Urinary bladder (tissue), 4 donors: Measurements from ENCODE around the gene REEP3. TPM values are rescaled to one million over a fixed set of nuclear protein-coding genes. Genes with fewer than 3 reads are reported as not detected.

Experiments
- DNase-seq: peaks from one replicate; pipeline ENCODE4 v3.0.0-alpha.2; 2015; ENCODE audit errors: extremely low spot score
- H3K27ac ChIP-seq: one replicate; pipeline ENCODE4 v1.5.1; 2013; ENCODE audit warnings: low read depth, mild to moderate bottlenecking, moderate library complexity
- H3K36me3 ChIP-seq: one replicate; pipeline ENCODE4 v1.6.1; 2013; ENCODE audit warnings: mild to moderate bottlenecking, moderate library complexity; ENCODE audit not compliant: insufficient read depth
- H3K4me1 ChIP-seq: one replicate; pipeline ENCODE4 v1.6.1; 2013; ENCODE audit warnings: mild to moderate bottlenecking, moderate library complexity; ENCODE audit not compliant: insufficient read depth
- H3K4me3 ChIP-seq: one replicate; pipeline ENCODE4 v1.5.1; 2013; ENCODE audit warnings: low read depth, low read length
- WGBS: extraction: QIAGEN DNeasy Blood & Tissue Kit; methylation state at CpG from one replicate; pipeline ENCODE4 v1.1.7; 2013; 5-methylcytosine and 5-hydroxymethylcytosine counted together
- polyA plus RNA-seq: library from polyadenylated mRNA; stranded (reverse); fragments of 200-250 nt; gene quantifications from one replicate; pipeline ENCODE4 v1.2.3, GENCODE V29; 2013
- total RNA-seq: library from RNA; depleted of rRNA; stranded (reverse); fragments of >200 nt; gene quantifications from one replicate; pipeline ENCODE4 v1.2.3, GENCODE V29; 2014
- donor health status: healthy with polysubstance abuse.
- donor health status: healthy.

Gene REEP3
- total and polyA plus RNA-seq, 2 donors: 25.3 to 82.6 TPM

GRCh38 chr10:63521416-63522276, 445 bp downstream of the REEP3 start:
- WGBS: under 1% methylated on average over 102 of the region's 102 CpGs
- H3K27ac ChIP-seq: peak overlapping the region; percentile 99
- no peaks in the 10 kb centered on the region for H3K36me3 ChIP-seq
- H3K4me1 ChIP-seq: peaks cover 1% of the 10 kb centered on the region
- peak; percentile 47 for DNase-seq
- H3K4me3 ChIP-seq: peak overlapping the region; percentile 99

- peak overlapping the region; percentile 99 for H3K27ac ChIP-seq
- peaks cover 1% of the 10 kb centered on the region for H3K4me1 ChIP-seq
- peak overlapping the region; percentile 99 for H3K4me3 ChIP-seq
- 6% methylated on average over 3 of the region's 3 CpGs for WGBS
- no peaks in the 10 kb centered on the region for H3K36me3 ChIP-seq
- peak; percentile 48 for DNase-seq
These were observed 1.1 kb downstream of the REEP3 start for GRCh38 chr10:63522277-63522687.

GRCh38 chr10:63522995-63523394, 1.8 kb downstream of the REEP3 start:
- no peak for DNase-seq
- H3K4me1 ChIP-seq: peaks cover 1% of the 10 kb centered on the region
- WGBS: 62% methylated on average over 2 of the region's 2 CpGs
- H3K4me3 ChIP-seq: no peak overlapping the region
- no peaks in the 10 kb centered on the region for H3K36me3 ChIP-seq
- H3K27ac ChIP-seq: no peak overlapping the region

GRCh38 chr10:63525021-63525420, 3.8 kb downstream of the REEP3 start:
- Histone ChIP-seq H3K4me3 (no peak overlapping the region), H3K27ac (no peak overlapping the region), H3K36me3 (no peaks in the 10 kb centered on the region), H3K4me1 (peaks cover 1% of the 10 kb centered on the region)
- WGBS: 64% methylated on average over 3 of the region's 3 CpGs
- no peak for DNase-seq

- H3K4me1 ChIP-seq: peaks cover 1% of the 10 kb centered on the region
- H3K4me3 ChIP-seq: no peak overlapping the region
- H3K27ac ChIP-seq: no peak overlapping the region
- no peaks in the 10 kb centered on the region for H3K36me3 ChIP-seq
- 97% methylated on average over 4 of the region's 4 CpGs for WGBS
- DNase-seq: no peak
These were observed 6.2 kb downstream of the REEP3 start for GRCh38 chr10:63527401-63527800.

- Histone ChIP-seq H3K4me3 (no peak overlapping the region), H3K36me3 (no peaks in the 10 kb centered on the region), H3K27ac (no peak overlapping the region), H3K4me1 (peaks cover 1% of the 10 kb centered on the region)
- DNase-seq: no peak
- WGBS: 93% methylated on average over 5 of the region's 5 CpGs
These were observed 7.0 kb downstream of the REEP3 start for GRCh38 chr10:63528084-63528744.

- no peak for DNase-seq
- H3K36me3 ChIP-seq: no peaks in the 10 kb centered on the region
- no peaks in the 10 kb centered on the region for H3K4me1 ChIP-seq
- no peak overlapping the region for H3K4me3 ChIP-seq
- no peak overlapping the region for H3K27ac ChIP-seq
These were observed 9.2 kb downstream of the REEP3 start for GRCh38 chr10:63530409-63530808.

- H3K4me1 ChIP-seq: no peaks in the 10 kb centered on the region
- no peak overlapping the region for H3K27ac ChIP-seq
- H3K4me3 ChIP-seq: no peak overlapping the region
- H3K36me3 ChIP-seq: no peaks in the 10 kb centered on the region
- DNase-seq: no peak
These were observed 13.5 kb downstream of the REEP3 start for GRCh38 chr10:63534723-63535122.

- no peaks in the 10 kb centered on the region for H3K36me3 ChIP-seq
- no peak overlapping the region for H3K27ac ChIP-seq
- no peak overlapping the region for H3K4me3 ChIP-seq
- no peaks in the 10 kb centered on the region for H3K4me1 ChIP-seq
- no peak for DNase-seq
These were observed 15.5 kb downstream of the REEP3 start for GRCh38 chr10:63536698-63537097.

- no peaks in the 10 kb centered on the region for H3K36me3 ChIP-seq
- H3K27ac ChIP-seq: no peak overlapping the region
- no peaks in the 10 kb centered on the region for H3K4me1 ChIP-seq
- H3K4me3 ChIP-seq: no peak overlapping the region
- WGBS: 88% methylated on average over 3 of the region's 3 CpGs
- no peak for DNase-seq
These were observed 16.3 kb downstream of the REEP3 start for GRCh38 chr10:63537536-63537935.

- no peak for DNase-seq
- no peak overlapping the region for H3K27ac ChIP-seq
- no peaks in the 10 kb centered on the region for H3K4me1 ChIP-seq
- H3K4me3 ChIP-seq: no peak overlapping the region
- WGBS: 98% methylated on average over 2 of the region's 2 CpGs
- no peaks in the 10 kb centered on the region for H3K36me3 ChIP-seq
These were observed 18.2 kb downstream of the REEP3 start for GRCh38 chr10:63539377-63539776.

- H3K4me3 ChIP-seq: no peak overlapping the region
- H3K27ac ChIP-seq: no peak overlapping the region
- H3K4me1 ChIP-seq: no peaks in the 10 kb centered on the region
- WGBS: 62% methylated on average over 1 of the region's 1 CpG
- DNase-seq: no peak
- H3K36me3 ChIP-seq: no peaks in the 10 kb centered on the region
These were observed 18.8 kb downstream of the REEP3 start for GRCh38 chr10:63539994-63540393.

- no peak for DNase-seq
- WGBS: 79% methylated on average over 5 of the region's 5 CpGs
- H3K36me3 ChIP-seq: no peaks in the 10 kb centered on the region
- no peaks in the 10 kb centered on the region for H3K4me1 ChIP-seq
- no peak overlapping the region for H3K4me3 ChIP-seq
- H3K27ac ChIP-seq: no peak overlapping the region
These were observed 21.8 kb downstream of the REEP3 start for GRCh38 chr10:63542835-63543575.

- no peak overlapping the region for H3K4me3 ChIP-seq
- no peaks in the 10 kb centered on the region for H3K36me3 ChIP-seq
- H3K4me1 ChIP-seq: no peaks in the 10 kb centered on the region
- WGBS: 89% methylated on average over 7 of the region's 7 CpGs
- no peak overlapping the region for H3K27ac ChIP-seq
- DNase-seq: no peak
These were observed 22.4 kb downstream of the REEP3 start for GRCh38 chr10:63543576-63543962.
